K562 (cell line): ENCODE results near the gene NRARP. TPM values are rescaled to one million over a fixed set of nuclear protein-coding genes. Genes with fewer than 3 reads are reported as not detected.

ENCODE experiments used
- BCOR ChIP-seq: fragments of 450-650 bp; IDR thresholded peaks from 2 replicates; pipeline ENCODE4 v1.6.1; 2016
- CCAR2 ChIP-seq: fragments of 200-400 bp; formaldehyde crosslinking; IDR thresholded peaks from 2 replicates; pipeline ENCODE4 v1.6.1; 2017; ENCODE audit warnings: mild to moderate bottlenecking, low read depth, low read length
- CHCHD3 ChIP-seq: fragments of 250-450 bp; sonication (Bioruptor Pico); IDR thresholded peaks from 2 replicates; pipeline ENCODE4 v2.1.2; 2022; ENCODE audit warnings: mild to moderate bottlenecking
- FOXJ3 ChIP-seq: sonication (generic); formaldehyde crosslinking; IDR thresholded peaks from 2 replicates; pipeline ENCODE4 v1.4.0; 2020; ENCODE audit warnings: mild to moderate bottlenecking, missing genetic modification reagents
- FUS ChIP-seq: fragments of 200-400 bp; formaldehyde crosslinking; optimal IDR thresholded peaks from 2 replicates; pipeline ENCODE3; 2017; ENCODE audit warnings: low read depth, low read length
- MCM2 ChIP-seq: fragments of 450-650 bp; IDR thresholded peaks from 2 replicates; pipeline ENCODE4 v1.6.1; 2017; ENCODE audit warnings: low read depth, mild to moderate bottlenecking
- SREBF2 ChIP-seq: sonication (generic); formaldehyde crosslinking; IDR thresholded peaks from 2 replicates; pipeline ENCODE4 v1.4.0; 2020; ENCODE audit warnings: mild to moderate bottlenecking, missing genetic modification reagents
- ZNF174 ChIP-seq: fragments of 250-450 bp; sonication (Bioruptor Pico); IDR thresholded peaks from 2 replicates; pipeline ENCODE4 v1.4.0; 2020; ENCODE audit warnings: mild to moderate bottlenecking
- ZNF282 ChIP-seq: sonication (generic); formaldehyde crosslinking; IDR thresholded peaks from 2 replicates; pipeline ENCODE4 v1.8.1; 2023; ENCODE audit warnings: missing genetic modification reagents
- ZNF347 ChIP-seq: fragments of 450-650 bp; formaldehyde crosslinking; IDR thresholded peaks from 2 replicates; pipeline ENCODE4 v1.4.0; 2020; ENCODE audit warnings: low read depth, mild to moderate bottlenecking, moderate library complexity
- ZNF41 ChIP-seq: fragments of 250-450 bp; sonication (Bioruptor Pico); conservative IDR thresholded peaks from 2 replicates; pipeline ENCODE4 v1.4.0; 2020; ENCODE audit warnings: mild to moderate bottlenecking
- ZNF766 ChIP-seq: fragments of 200-800 bp; sonication (Bioruptor generic); conservative IDR thresholded peaks from 2 replicates; pipeline ENCODE4 v1.6.1; 2016; ENCODE audit warnings: missing genetic modification characterization, missing compliant biosample characterization
- ZNF830 ChIP-seq: fragments of 250-450 bp; sonication (Bioruptor Pico); IDR thresholded peaks from 2 replicates; pipeline ENCODE4 v1.5.0; 2021; ENCODE audit warnings: mild to moderate bottlenecking
- polyA plus RNA-seq, 8 experiments: library from polyadenylated mRNA; depleted of rRNA in 4 of 8; stranded (reverse) in 5 of 8; unstranded in 3 of 8; fragments of >200 nt; fragmentation: Nextera tagmentation in 2 of 8; fragmentation: Illumina TruSeq in 1 of 8; extraction: Ambion mirVana in 2 of 8; extraction: Trizol in 1 of 8; gene quantifications; 2 replicates each; pipeline versions ENCODE4 v1.2.1 to v1.2.3, GENCODE V29; 2011 to 2014; ENCODE audit warnings: inconsistent platforms in 1 of 8, missing spikeins in 1 of 8
- total RNA-seq, 7 experiments: library from RNA; depleted of rRNA in 6 of 7; stranded (reverse); fragments of >200 nt in 6 of 7; fragmentation: Illumina TruSeq in 2 of 7; extraction: Trizol in 2 of 7; gene quantifications; 2 replicates each; pipeline versions ENCODE4 v1.2.1 to v1.2.3, GENCODE V29; 2011 to 2021; ENCODE audit warnings: low replicate concordance in 1 of 7
- TF ChIP-seq, protein P1 (sequence below): fragments of 200-400 bp; formaldehyde crosslinking; IDR thresholded peaks from 2 replicates; pipeline ENCODE4 v1.6.1; 2017; ENCODE audit warnings: mild to moderate bottlenecking, low read depth, low read length, moderate library complexity
- TF ChIP-seq, protein P2 (sequence below), 2 experiments: fragments of 450-650 bp; IDR thresholded peaks; 2 replicates each; pipeline ENCODE4 v1.6.1; 2016; ENCODE audit warnings: mild to moderate bottlenecking in 2 of 2, borderline replicate concordance in 1 of 2, low read depth in 1 of 2, moderate library complexity in 1 of 2

NRARP gene
- total and polyA plus RNA-seq, 9 of the 15 experiments (the other 6 are each of a cell fraction or from before 2014, with no cell fraction given): 2.0 to 24.5 (median 7.2) TPM; not detected in 2

DNA sequence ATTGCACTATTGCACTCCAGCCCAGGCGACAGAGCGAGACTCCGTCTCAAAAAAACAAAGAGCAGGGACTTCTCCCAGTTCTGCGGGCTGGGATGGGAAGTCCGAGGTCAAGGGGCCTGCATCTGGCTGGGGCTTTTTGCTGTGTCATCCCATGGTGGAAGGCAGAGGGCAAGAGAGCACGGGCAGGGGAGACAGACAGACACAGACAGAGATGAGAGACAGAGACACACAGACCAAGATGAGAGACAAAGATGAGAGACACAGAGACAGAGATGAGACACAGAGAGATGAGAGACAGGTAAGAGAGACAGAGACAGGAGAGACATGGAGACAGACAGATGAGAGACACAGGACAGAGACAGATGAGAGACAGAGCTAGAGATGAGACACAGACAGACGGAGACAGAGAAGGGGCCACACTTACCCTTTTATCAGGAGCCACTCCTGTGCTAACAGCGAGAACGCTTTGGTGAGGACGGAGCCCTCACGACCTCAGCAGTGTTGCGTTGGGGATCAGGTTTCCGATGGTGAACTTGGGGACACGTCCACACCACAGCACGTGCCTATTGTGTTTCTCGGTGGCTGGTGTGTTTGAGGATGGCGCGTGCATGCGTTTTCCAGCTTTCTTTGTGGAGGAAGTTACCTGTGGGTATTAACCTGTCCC is 33.4 kb downstream of the NRARP start (continued):
- no peak for TF ChIP-seq FOXJ3
- TF ChIP-seq MCM2: no peak
- no peak for TF ChIP-seq ZNF282 (CRISPR knock-in tag)
- TF ChIP-seq ZNF766 (CRISPR knock-in tag): no peak; the same call in 1 of the 2 replicates
- TF ChIP-seq ZNF174: no peak
- no peak for TF ChIP-seq ZNF41 (CRISPR knock-in tag)
- TF ChIP-seq, protein P1, sequence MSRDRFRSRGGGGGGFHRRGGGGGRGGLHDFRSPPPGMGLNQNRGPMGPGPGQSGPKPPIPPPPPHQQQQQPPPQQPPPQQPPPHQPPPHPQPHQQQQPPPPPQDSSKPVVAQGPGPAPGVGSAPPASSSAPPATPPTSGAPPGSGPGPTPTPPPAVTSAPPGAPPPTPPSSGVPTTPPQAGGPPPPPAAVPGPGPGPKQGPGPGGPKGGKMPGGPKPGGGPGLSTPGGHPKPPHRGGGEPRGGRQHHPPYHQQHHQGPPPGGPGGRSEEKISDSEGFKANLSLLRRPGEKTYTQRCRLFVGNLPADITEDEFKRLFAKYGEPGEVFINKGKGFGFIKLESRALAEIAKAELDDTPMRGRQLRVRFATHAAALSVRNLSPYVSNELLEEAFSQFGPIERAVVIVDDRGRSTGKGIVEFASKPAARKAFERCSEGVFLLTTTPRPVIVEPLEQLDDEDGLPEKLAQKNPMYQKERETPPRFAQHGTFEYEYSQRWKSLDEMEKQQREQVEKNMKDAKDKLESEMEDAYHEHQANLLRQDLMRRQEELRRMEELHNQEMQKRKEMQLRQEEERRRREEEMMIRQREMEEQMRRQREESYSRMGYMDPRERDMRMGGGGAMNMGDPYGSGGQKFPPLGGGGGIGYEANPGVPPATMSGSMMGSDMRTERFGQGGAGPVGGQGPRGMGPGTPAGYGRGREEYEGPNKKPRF: no peak
- peak; percentile 95 for TF ChIP-seq BCOR
- TF ChIP-seq FUS: no peak
- no peak for TF ChIP-seq CCAR2
- TF ChIP-seq, protein P2, sequence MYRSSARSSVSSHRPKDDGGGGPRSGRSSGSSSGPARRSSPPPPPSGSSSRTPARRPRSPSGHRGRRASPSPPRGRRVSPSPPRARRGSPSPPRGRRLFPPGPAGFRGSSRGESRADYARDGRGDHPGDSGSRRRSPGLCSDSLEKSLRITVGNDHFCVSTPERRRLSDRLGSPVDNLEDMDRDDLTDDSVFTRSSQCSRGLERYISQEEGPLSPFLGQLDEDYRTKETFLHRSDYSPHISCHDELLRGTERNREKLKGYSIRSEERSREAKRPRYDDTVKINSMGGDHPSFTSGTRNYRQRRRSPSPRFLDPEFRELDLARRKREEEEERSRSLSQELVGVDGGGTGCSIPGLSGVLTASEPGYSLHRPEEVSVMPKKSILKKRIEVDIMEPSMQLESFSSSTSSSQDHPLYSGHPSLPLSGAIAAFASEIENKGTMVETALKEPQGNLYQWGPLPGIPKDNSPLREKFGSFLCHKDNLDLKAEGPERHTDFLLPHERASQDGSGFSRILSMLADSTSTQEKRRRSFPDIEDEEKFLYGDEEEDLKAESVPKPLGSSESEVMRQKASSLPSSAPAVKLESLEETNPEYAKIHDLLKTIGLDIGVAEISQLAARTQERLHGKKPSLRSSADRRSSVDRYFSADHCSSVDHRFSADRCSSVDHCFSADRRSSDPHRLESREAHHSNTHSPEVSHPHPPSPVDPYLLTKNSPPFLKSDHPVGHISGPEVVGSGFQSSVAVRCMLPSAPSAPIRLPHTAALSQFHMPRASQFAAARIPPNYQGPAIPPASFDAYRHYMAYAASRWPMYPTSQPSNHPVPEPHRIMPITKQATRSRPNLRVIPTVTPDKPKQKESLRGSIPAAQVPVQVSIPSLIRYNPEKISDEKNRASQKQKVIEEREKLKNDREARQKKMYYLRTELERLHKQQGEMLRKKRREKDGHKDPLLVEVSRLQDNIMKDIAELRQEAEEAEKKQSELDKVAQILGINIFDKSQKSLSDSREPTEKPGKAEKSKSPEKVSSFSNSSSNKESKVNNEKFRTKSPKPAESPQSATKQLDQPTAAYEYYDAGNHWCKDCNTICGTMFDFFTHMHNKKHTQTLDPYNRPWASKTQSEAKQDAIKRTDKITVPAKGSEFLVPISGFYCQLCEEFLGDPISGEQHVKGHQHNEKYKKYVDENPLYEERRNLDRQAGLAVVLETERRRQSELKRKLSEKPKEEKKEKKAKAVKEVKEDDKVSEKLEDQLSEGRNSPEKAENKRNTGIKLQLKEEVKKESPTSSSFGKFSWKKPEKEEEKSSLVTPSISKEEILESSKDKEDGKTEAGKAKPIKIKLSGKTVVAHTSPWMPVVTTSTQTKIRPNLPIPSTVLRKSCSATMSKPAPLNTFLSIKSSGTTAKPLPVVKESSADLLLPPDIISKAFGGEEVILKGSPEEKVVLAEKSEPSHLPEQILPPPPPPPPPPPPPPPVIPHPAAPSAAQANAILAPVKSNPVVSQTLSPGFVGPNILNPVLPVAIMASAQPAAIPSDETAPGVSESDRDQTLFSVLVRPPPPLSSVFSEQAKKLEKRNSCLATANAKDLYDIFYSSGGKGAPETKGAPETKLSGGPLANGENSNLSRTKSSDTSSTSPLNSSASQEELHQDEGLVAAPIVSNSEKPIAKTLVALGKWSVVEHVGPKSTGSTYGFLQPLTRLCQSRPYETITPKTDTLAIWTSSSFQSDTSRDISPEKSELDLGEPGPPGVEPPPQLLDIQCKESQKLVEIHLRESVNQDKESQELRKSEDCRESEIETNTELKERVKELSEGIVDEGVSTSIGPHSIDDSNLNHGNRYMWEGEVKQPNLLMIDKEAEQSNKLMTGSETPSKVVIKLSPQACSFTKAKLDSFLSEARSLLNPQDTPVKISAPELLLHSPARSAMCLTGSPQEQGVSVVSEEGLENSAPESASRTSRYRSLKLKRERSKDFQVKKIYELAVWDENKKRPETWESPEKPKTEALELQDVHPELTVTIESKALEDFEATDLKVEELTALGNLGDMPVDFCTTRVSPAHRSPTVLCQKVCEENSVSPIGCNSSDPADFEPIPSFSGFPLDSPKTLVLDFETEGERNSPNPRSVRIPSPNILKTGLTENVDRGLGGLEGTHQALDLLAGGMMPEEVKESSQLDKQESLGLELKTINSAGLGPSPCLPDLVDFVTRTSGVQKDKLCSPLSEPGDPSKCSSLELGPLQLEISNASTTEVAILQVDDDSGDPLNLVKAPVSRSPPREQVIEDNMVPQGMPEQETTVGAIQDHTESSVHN (IDR thresholded peaks at IDR 0.05; ENCODE audit: borderline replicate concordance in 1 of 2, low read depth in 1 of 2): peak in 1 of 2 experiments; percentile 43; a peak in 1 of 4 replicates
- TF ChIP-seq CHCHD3: no peak
- TF ChIP-seq SREBF2: no peak
- no peak for TF ChIP-seq ZNF347
- no peak for TF ChIP-seq ZNF830 (CRISPR knock-in tag)
